ENCODE results near the gene MBNL1.

Gene MBNL1

GRCh38 chr3:152277198-152277597 lies 8.5 kb downstream of the MBNL1 start:
- no peak for DNase-seq

- no peak for DNase-seq
Measured at GRCh38 chr3:152278756-152279427, 10.2 kb downstream of the MBNL1 start.

GRCh38 chr3:152279479-152279878 lies 10.8 kb downstream of the MBNL1 start:
- DNase-seq: no peak

- DNase-seq: no peak
Measured at GRCh38 chr3:152280539-152280938, 11.8 kb downstream of the MBNL1 start.

- no peak for DNase-seq
Measured at GRCh38 chr3:152281133-152281713, 12.5 kb downstream of the MBNL1 start.

GRCh38 chr3:152282813-152283212 lies 14.1 kb downstream of the MBNL1 start:
- DNase-seq: no peak

- DNase-seq: no peak
Measured at GRCh38 chr3:152283492-152284381, 15.0 kb downstream of the MBNL1 start.

GRCh38 chr3:152284906-152285305 lies 16.2 kb downstream of the MBNL1 start:
- DNase-seq: no peak

GRCh38 chr3:152285509-152285908 lies 16.8 kb downstream of the MBNL1 start:
- DNase-seq: no peak

GRCh38 chr3:152287898-152288576 lies 19.3 kb downstream of the MBNL1 start:
- DNase-seq: no peak

GRCh38 chr3:152288681-152289080 lies 20.0 kb downstream of the MBNL1 start:
- DNase-seq: no peak

- no peak for DNase-seq
Measured at GRCh38 chr3:152289708-152290107, 21.0 kb downstream of the MBNL1 start.

GRCh38 chr3:152290374-152290773 lies 21.6 kb downstream of the MBNL1 start:
- DNase-seq: no peak

- DNase-seq: no peak
Measured at GRCh38 chr3:152291238-152291637, 22.5 kb downstream of the MBNL1 start.

- no peak for DNase-seq
Measured at GRCh38 chr3:152291649-152292066, 22.9 kb downstream of the MBNL1 start.

- DNase-seq: no peak
Measured at GRCh38 chr3:152292366-152292765, 23.6 kb downstream of the MBNL1 start.

GRCh38 chr3:152293347-152294006 lies 24.7 kb downstream of the MBNL1 start:
- DNase-seq: no peak

GRCh38 chr3:152295344-152295743 lies 26.6 kb downstream of the MBNL1 start:
- DNase-seq: no peak

- no peak for DNase-seq
Measured at GRCh38 chr3:152295806-152296205, 27.1 kb downstream of the MBNL1 start.

- DNase-seq: no peak
Measured at GRCh38 chr3:152296382-152296781, 27.7 kb downstream of the MBNL1 start.

- no peak for DNase-seq
Measured at GRCh38 chr3:152296971-152297370, 28.2 kb downstream of the MBNL1 start.

- peak; percentile 31 for DNase-seq
Measured at GRCh38 chr3:152298393-152299248, 29.9 kb downstream of the MBNL1 start.

All from activated naive CD4-positive, alpha-beta T cell treated with anti-CD3 and anti-CD28 coated beads, Interleukin-2, amount 50 U/mL, for 16 hours (primary cell).